Adrenal gland (tissue), 12 donors: Measurements from ENCODE around the gene MAP3K12. TPM values are rescaled to one million over a fixed set of nuclear protein-coding genes. Genes with fewer than 3 reads are reported as not detected.

Experiments
- DNase-seq, 7 donors: peaks; one replicate each; pipeline ENCODE4 v3.0.0-alpha.2; 2019 to 2020
- H3K27ac ChIP-seq, 5 donors: fragments of 200-600 bp; sonication (generic) in 4 of 5; 1 replicate in 3 of 5; 2 replicates in 2 of 5; pipeline versions ENCODE4 v1.5.1 to v1.8.0; 2016 to 2020; ENCODE audit warnings: mild to moderate bottlenecking in 1 of 5
- H3K27me3 ChIP-seq: fragments of 200-600 bp; 2 replicates; pipeline ENCODE4 v1.8.0; 2021
- H3K36me3 ChIP-seq, 2 donors: fragments of 200-600 bp; replicated peaks in 1 of 2; 1 replicate in 1 of 2; 2 replicates in 1 of 2; pipeline versions ENCODE4 v1.5.1 to v1.8.0; 2018 to 2022
- H3K4me1 ChIP-seq, 2 donors: fragments of 200-600 bp; replicated peaks in 1 of 2; 1 replicate in 1 of 2; 2 replicates in 1 of 2; pipeline versions ENCODE4 v1.5.1 to v1.8.0; 2018 to 2021
- H3K4me3 ChIP-seq, 4 donors: fragments of 200-600 bp; sonication (generic) in 3 of 4; one replicate each; pipeline ENCODE4 v1.5.1; 2016 to 2018
- H3K9me3 ChIP-seq, 3 donors: fragments of 200-600 bp; sonication (generic) in 1 of 3; replicated peaks in 1 of 3; 1 replicate in 2 of 3; 2 replicates in 1 of 3; pipeline versions ENCODE4 v1.5.1 to v1.8.0; 2016 to 2021
- CTCF ChIP-seq, 6 experiments: fragments of 450-650 bp in 4 of 6; fragments of 200-600 bp in 2 of 6; sonication (generic) in 1 of 6; IDR thresholded peaks; 1 replicate in 5 of 6; 2 replicates in 1 of 6; pipeline versions ENCODE4 v1.5.1 to v1.8.0; 2016 to 2021; ENCODE audit warnings: antibody characterized with exemption in 6 of 6, mild to moderate bottlenecking in 2 of 6, moderate library complexity in 1 of 6
- POLR2A ChIP-seq, 2 donors: fragments of 450-650 bp; IDR thresholded peaks; one replicate each; pipeline ENCODE4 v1.6.1; 2017; ENCODE audit warnings: antibody characterized with exemption in 2 of 2, mild to moderate bottlenecking in 2 of 2, moderate library complexity in 1 of 2
- WGBS, 4 donors: extraction: QIAGEN DNeasy Blood & Tissue Kit in 2 of 4; methylation state at CpG; one replicate each; pipeline versions ENCODE4 v1.1.5 to v1.1.7; 2013 to 2017; 5-methylcytosine and 5-hydroxymethylcytosine counted together
- intact Hi-C, 2 donors: fragments of 100-400 bp; cut with DNase I; formaldehyde crosslinking; loops; one replicate each; pipeline versions ENCODE4 v1.14.1 to v1.15.0; 2022 to 2023
- polyA plus RNA-seq, 3 donors: library from polyadenylated mRNA; stranded (reverse); fragments of 200-250 nt in 2 of 3; fragments of 350-450 nt in 1 of 3; fragmentation: Illumina TruSeq in 1 of 3; extraction: RNeasy Lipid Tissue Mini Kit (QIAGEN cat#74804) in 1 of 3; gene quantifications; one replicate each; pipeline ENCODE4 v1.2.3, GENCODE V29; 2013 to 2014
- total RNA-seq, 9 donors: library from RNA; depleted of rRNA in 4 of 9; stranded (reverse); fragments of >200 nt in 4 of 9; fragments of 120-200 nt in 1 of 9; fragmentation: NEBNext Ultra II Directional in 1 of 9; extraction: Animal tissue kit (Norgen Biotek cat#: 25700) in 1 of 9; gene quantifications; one replicate each; pipeline versions ENCODE4 v1.1.0 to v1.2.4, GENCODE V29; 2013 to 2023
- donor health status: healthy with polysubstance abuse.
- donor health status: Bipolar disorder and iron deficiency.
- donor health status: DM: yes; HTN: yes; CAD: no.
- donor health status: DM: no; HTN: no; CAD: no.
- donor health status: DM: no; HTN: no; CAD: no.
- donor health status: DM: yes; HTN: yes; CAD: no.

The MAP3K12 gene
- total and polyA plus RNA-seq, 12 donors, result 6.9 to 85.1 (median 16.9) TPM

DNA sequence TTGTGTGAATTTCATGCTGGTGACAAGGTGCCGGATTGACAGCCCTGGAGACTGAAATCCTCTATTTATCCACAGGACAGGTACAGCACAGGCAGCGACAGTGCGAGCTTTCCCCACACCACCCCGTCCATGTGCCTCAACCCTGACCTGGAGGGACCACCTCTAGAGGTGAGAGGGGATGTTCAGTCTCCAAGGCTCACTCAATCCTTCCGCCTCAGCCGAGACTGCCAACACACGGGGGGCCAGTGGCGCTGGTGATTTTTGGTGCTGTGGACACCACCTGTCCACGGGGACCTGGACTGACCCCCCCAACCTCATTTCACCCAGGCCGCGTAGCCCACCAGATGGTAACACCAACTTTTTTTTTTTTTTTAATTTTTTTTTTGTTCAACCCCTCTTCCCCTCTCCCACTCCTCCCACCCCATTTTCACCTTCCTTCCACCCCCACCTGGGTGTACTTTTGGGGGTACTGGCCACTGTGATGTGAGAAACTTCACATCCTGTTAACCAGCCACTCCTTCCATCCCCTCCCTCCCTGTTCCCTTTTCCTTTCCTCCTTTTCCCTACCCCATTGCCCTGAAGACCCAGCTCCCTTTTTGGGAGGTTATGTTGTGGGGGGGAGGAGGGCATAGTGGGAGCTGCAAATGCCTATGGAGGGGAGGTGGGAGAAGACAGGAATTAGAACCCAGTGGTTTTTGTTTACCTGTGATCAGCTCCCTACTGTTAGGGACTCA, 34.4 kb downstream of the MAP3K12 start:
- Histone ChIP-seq H3K4me1 (peaks cover 23 to 50% of the 10 kb centered on the region in 2 donors), H3K27me3 (no peaks in the 10 kb centered on the region), H3K9me3 (no peaks in the 10 kb centered on the region), H3K4me3 (no peak overlapping the region), H3K36me3 (peaks cover 0 to 100% of the 10 kb centered on the region in 2 donors), H3K27ac (peak overlapping the region in 2 of 5 donors; percentile 11 to 28)
- intact Hi-C loops, result no loop called here
- WGBS, 4 donors, result 80 to 85% (median 81%) methylated on average over 11 of the region's 11 CpGs
- DNase-seq, result peak in 1 of 7 donors; percentile 24
- TF ChIP-seq CTCF (IDR thresholded peaks at IDR 0.05) (no peak), POLR2A (IDR thresholded peaks at IDR 0.05) (no peak)

DNA sequence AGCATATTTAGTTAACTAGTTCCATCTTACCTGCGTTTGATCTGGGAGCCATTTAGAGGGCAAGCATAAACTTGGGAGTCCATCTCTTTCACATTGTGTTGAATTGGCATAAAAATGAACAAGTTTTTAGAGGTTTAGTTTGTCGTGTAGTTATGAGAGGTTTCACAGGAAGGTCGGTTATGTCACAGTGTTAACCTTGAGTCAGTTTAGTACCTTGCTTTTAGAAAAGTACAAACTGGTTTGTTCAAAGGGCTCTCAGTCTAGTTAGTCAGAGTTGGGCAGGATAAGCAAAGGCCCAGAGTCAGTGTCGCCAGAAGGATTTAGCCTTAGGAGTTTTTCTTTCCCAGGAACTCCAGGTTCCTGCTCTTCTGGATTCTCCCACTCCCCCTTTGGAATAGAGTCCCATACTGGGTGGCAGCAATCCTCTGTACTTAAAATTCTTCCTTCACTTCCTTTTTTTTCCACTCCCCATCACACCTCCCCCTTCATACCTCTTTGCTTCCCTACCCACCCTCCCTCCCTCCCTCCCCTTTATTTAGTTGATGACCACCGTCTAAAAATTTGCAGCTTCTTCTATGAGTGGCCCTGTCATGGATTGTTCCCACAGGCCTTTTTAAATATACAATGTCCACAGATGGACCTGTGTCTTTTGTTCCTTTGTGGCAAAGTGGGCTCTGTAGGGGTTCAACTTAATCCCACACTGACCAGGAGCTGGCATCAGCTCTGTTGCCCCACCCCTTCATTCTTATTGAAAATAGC, 35.3 kb downstream of the MAP3K12 start:
- no peak for DNase-seq
- Histone ChIP-seq H3K27me3 (no peaks in the 10 kb centered on the region), H3K27ac (peak overlapping the region in 1 of 5 donors; percentile 54), H3K36me3 (peaks cover 0 to 100% of the 10 kb centered on the region in 2 donors), H3K4me3 (no peak overlapping the region), H3K9me3 (no peaks in the 10 kb centered on the region), H3K4me1 (peaks cover 23 to 50% of the 10 kb centered on the region in 2 donors)
- intact Hi-C loops, result no loop called here
- TF ChIP-seq CTCF (IDR thresholded peaks at IDR 0.05) (no peak), POLR2A (IDR thresholded peaks at IDR 0.05) (no peak)
- 28 to 39% (median 34%) methylated on average over 5 of the region's 5 CpGs for WGBS, 4 donors

DNA sequence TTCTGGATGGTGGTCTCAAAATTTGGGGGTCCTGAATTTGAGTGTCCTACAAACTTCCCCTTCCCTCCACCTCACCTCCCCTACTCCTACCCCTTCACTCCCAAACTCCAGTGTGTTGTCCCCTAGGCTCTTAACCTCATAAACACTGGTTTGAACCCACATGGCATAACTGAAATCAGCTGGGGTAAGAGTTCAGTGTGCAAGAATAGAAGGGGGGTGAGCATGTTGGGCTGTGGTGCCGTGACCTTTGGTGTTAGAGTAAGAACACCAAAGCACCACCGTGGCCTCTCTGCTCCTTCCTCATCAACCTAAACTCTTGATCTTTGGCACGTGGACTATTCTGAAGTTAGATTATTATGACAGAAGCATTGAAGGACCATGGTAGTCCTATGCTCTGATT, 36.3 kb downstream of the MAP3K12 start:
- WGBS, 4 donors, result 46 to 58% (median 54%) methylated on average over 3 of the region's 3 CpGs
- intact Hi-C loops, result no loop called here
- H3K9me3 ChIP-seq, result no peaks in the 10 kb centered on the region
- no peak overlapping the region for H3K4me3 ChIP-seq
- peaks cover 0 to 100% of the 10 kb centered on the region in 2 donors for H3K36me3 ChIP-seq
- no peaks in the 10 kb centered on the region for H3K27me3 ChIP-seq
- peaks cover 23 to 50% of the 10 kb centered on the region in 2 donors for H3K4me1 ChIP-seq
- no peak for DNase-seq
- no peak for TF ChIP-seq POLR2A (IDR thresholded peaks at IDR 0.05)
- no peak for TF ChIP-seq CTCF (IDR thresholded peaks at IDR 0.05)
- peak overlapping the region in 1 of 5 donors; percentile 59 for H3K27ac ChIP-seq

DNA sequence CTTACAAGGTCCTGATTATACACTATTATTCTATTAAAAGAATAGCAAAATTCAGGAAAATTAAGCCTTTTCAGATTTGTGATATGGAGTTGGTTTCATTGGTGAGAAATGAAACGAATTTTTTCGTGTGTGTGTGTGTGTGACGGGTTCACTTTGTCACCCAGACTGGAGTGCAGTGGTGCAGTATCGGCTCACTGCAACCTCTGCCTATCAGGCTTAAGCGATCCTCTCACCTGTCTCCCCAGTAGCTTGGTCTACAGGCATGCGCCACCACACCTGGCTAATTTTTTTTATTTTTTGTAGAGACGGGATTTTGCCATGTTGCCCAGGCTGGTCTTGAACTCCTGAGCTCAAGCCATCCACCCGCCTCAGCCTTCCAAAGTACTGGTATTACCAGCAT, 37.7 kb downstream of the MAP3K12 start:
- Histone ChIP-seq H3K4me3 (no peak overlapping the region), H3K4me1 (peaks cover 23 to 50% of the 10 kb centered on the region in 2 donors), H3K9me3 (no peaks in the 10 kb centered on the region), H3K27me3 (no peaks in the 10 kb centered on the region), H3K27ac (peak overlapping the region in 3 of 5 donors; percentile 16 to 36 (median 27)), H3K36me3 (peaks cover 0 to 100% of the 10 kb centered on the region in 2 donors)
- TF ChIP-seq CTCF (IDR thresholded peaks at IDR 0.05) (no peak), POLR2A (IDR thresholded peaks at IDR 0.05) (no peak)
- intact Hi-C loops, result no loop called here
- DNase-seq, result peak in 1 of 7 donors; percentile 24
- 53 to 65% (median 64%) methylated on average over 8 of the region's 8 CpGs for WGBS, 4 donors
